GM18499 (cell line): ENCODE results near the gene FAM184B.

ENCODE experiments used
- ATAC-seq: cut with Tn5 transposase; IDR thresholded peaks from one replicate; pipeline ENCODE4 v1.9.1; 2021; ENCODE audit warnings: moderate number of reproducible peaks; ENCODE audit not compliant: insufficient read depth, unreplicated experiment

FAM184B gene

DNA sequence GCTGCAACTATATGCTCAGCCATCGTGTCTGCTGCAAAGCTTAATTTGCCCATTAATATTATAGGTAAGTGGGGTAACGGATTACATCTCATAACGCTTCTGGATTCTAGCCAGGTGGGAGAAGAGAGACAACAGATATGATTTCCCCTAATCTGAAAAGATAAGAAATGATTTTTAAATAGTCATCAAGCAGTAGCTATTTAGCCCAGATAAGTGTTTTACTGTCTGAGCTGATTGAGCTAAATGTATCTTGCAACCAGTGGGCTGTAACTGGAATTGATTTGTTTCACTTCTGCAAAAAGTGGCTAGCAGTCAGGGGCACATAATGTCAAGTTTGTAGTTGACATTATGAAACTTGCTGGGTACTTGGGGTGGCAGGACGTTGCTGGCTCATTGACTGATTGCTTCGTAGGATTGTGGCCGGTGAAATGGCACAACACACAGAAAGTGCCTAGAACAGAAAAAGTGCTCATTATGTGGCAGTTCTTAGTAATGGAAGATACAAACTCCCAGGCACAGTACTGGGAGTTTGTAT lies 185.9 kb downstream of the FAM184B start:
- ATAC-seq = peak; percentile 82

DNA sequence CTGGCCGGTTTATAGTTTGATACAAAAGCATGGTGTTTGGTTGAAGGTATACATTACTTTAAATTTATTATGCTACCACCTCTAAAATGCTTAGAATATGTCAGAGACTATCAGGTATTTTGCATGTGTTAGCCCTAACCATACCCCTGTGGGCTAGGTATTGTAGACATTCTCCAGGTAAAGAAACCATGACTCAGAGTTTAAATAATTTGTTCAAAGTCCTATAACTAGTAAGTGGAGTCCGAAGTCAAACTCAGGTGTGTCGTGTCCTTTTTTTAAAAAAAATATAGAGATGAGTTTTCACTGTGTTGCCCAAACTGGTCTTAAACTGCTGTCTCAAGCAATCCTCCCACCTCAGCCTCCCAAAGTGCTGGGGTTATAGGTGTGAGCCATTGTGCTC lies 192.1 kb downstream of the FAM184B start:
- no peak for ATAC-seq

DNA sequence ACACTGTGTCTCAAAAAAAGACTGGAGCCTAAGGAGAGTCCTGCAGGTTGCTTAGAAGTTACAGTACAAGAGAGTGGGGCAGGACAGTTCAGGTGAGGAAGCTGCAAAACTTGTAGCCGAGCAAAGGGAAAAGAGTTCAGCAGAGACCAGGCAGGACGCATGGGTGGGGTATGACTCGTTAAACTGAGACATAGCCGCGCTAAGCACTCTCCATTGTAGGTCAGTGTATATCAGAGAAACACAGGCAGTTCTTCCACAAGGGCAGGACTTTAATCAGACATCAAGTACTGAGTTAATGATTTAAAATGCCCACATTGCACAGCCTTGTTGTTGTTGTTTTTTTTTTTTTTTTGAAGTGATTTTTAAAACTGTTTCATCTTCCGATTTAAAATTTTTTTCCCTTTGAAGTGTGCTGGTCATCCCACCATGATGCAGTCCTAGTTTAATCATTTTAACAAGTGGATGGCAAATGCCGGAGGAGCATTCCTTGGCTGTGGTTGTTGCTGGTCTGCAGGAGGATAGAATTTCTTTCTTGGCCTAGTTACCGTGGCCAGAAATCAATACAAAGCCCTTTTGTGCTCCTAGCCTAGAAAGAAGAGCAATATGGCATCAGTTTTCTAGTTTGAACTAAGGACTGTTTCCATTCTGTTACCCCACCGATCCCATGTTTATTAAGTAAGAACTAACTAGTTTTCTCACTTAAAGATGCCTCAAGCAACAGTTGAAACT lies 194.2 kb downstream of the FAM184B start:
- ATAC-seq = no peak

DNA sequence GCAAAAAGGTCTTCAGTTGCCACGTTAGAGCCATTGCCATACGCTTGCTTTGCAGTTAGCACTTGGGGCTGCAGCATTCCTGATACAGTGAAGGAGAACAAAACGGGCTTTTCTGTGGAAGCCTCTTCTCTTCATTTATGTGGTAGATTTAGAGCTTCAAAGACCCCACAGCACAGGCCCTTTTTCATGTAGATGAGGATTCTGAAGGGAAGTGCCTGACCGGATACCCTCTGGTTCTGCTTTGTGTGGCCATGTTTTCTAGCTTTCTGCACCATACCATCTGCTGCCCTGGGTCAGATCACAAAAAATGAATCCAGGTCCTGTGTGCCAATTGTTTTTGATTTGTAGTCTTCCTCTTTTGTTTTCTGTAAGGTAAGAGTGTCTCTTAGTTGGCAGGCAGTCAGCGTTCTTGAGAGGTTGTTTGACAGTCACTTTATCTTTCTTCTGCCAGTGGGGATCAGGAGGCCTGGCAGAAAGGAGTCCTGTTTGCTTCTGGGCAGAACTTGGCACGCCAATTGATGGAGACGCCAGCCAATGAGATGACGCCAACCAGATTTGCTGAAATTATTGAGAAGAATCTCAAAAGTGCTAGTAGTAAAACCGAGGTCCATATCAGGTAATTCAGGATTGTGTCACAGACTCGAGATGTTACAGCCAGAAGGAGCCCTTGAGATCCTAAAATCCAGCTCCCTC lies 196.8 kb downstream of the FAM184B start:
- ATAC-seq = no peak

DNA sequence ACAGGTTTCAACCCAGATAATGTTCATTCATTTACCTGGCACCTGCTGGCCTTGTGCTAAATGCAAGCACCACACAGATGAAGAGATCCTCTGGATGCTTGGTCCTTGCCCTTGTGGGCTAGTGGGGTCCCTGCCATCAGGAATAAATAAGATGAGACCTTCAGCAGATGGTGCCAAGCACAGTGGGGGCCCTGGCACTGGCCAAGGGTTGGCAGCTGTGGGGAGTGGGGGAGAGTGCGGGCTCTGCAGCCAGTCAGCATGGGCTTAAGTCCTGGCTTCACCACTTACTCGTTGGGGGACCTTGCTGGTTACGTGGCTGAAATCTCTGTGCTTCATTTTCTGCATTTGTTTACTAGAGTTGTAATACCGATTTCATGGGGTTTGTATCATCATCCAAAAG lies 197.5 kb downstream of the FAM184B start:
- ATAC-seq = no peak

DNA sequence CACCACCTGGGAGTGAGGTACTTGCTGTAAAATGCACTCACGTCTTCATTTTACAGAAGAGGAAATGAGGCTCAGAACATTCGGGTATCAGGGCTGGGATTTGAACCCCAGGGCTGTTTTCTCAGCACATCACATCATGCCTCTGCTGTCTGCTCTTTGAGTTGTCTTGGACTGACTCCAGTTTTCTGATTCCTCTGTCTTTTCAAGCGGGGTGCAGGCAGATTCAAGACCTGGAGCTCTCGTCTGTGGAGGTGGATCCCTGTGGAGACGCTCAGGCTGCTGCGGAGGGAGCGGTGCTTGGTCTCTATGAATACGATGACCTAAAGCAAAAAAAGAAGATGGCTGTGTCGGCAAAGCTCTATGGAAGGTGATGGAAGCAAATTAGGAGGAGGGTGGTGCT lies 198.1 kb downstream of the FAM184B start:
- ATAC-seq = no peak

DNA sequence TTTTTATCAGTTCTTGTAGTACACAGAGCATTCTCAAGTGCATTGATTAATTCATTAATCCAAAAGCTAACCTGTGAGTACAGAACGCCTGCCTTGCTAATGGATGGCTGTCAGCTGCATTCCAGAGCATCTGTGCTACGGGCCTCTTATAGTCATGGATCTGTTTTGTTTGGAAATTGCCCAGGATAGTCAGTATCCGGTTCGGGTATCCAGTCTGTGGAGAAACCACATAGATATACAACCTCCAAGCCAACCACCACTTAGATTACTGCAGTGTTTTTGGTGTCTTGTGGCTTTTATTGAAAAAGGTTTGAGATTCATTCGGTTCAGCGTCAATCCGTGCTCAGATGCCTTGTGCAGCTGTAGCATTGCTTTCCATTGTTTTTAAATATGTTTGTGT lies 200.5 kb downstream of the FAM184B start:
- ATAC-seq = no peak
